Endometrium (tissue), 2 donors: ENCODE results near the gene EIF4E3.

Experiments used
- FAIRE-seq: peaks from 2 replicates; lab custom pipeline; 2012; peaks lifted over from hg19 to GRCh38; lab: Jason Lieb, UNC
- donor health status: control.
- donor health status: control.

The EIF4E3 gene

DNA sequence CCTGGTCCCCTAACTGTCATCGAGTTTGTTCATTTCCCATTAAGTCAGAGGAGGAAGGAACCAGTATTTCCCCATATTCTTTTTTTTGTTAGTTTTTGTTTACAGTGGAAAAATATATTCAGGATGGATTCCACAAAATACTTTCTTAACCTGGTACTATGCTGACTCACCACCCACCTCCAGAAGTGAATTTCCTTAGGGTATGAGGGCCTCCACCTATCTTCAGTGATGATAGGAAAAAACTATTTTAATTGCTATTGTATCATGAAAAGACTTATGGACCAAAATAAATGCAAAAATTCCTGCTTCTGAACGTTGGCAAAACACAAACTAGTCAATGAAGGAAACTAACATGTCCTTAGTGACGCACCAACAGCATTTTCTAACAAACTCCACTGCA lies 77.5 kb downstream of the EIF4E3 start:
- FAIRE-seq: no peak

DNA sequence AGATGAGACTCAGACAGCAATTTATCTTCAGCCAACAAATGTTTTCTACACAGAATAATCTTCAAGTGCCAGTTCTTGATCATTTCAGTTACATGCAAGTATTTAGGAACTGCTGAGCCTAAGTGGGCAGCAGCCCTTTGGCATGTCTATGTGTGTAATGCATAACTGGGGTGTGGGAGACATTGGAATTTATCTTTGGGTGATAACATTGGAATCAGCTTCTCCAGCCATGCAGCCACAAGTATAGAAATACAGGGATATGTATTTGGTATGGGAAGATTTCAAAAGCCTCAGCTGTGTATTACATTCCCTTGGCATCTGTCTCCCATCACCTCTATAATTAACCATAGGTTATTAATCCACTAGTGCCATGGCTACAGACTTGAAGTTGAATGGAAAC lies 78.2 kb downstream of the EIF4E3 start:
- no peak for FAIRE-seq

DNA sequence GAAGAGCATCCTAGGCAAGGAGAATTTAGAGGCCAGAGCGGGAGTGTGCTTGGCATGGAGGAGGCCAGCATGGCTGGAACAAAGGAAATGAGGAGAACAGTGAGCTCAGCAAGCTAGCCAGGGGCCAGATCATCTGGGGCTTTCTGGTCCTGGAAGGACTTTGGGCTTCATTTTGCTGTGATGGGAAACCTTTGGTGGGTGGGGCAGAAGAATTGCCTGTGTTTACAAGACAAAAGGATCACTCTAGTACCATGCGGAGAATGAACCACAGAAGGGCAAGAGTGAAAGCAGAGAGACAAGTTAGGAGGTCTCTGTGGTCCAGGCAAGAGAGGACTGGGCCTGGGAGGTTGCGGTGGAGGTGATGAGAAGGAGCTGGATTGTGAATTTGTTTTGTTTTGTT lies 80.1 kb downstream of the EIF4E3 start:
- no peak for FAIRE-seq

DNA sequence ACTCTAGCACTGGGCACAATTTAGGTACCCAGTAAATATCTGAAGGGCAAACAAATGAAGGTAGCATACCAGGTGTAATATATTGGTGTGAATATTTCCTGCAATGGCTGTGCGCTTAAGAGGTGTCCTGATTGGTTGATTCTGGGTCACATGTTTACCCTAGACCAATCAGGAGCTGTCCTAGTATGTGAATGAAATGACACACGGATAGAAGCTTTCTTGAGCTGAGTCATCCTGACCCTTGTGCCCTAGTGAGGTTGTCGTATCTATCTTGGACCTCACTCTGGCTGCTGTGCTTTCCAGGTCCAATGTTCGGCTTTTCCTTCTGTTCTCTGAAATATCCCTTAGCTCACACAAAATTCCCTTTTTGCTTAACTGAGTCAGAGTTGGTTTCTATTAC lies 83.5 kb downstream of the EIF4E3 start:
- FAIRE-seq: no peak

DNA sequence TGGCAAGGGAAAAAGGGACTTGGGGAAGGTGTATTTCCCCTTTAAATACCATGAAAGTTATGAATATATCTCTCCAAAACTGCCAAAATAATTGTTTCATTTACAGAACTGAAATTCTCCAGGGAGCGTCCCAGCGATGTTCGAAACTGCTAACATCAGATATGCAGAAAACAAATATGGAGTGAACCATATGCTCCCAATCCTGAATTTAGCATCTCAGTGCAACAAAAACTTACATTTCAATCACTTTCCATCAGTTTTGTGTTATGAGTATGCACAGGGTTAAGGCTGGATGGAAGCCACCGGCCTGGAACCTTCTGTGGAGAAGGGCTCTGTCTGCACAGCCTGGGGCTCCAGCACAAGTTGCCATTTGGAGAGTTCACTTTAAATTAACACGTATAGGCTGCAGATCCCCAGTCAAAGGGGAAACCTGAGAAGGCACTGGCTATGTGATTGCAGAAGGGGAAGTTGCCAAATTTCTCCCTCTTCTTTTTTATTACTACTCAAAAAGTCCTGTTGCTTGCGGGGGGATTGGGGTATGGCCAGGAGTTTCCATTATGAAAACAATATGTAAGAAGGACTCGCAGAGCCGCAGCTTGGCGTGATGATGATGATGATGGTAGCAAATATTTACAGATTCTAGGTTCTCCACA lies 84.7 kb downstream of the EIF4E3 start:
- FAIRE-seq: no peak

DNA sequence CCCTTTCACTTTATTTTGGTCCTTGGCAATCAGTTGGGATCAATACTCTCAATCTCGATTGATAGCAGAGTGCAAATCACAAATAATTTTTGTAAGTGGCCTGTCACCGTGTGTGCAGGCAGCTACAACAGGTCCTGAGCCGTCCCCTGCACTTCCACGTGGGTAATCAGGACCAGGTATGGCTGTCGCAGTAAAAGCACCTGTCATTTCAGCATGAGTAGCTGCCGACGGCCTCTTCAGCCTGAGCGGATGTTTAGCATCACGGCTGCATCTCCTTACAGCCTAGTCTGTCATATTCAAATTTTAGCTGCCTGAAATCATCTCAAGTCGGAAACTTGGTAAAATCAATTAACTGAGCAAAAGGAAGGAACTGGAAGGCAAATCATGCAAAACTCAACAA lies 88.7 kb downstream of the EIF4E3 start:
- FAIRE-seq: no peak

DNA sequence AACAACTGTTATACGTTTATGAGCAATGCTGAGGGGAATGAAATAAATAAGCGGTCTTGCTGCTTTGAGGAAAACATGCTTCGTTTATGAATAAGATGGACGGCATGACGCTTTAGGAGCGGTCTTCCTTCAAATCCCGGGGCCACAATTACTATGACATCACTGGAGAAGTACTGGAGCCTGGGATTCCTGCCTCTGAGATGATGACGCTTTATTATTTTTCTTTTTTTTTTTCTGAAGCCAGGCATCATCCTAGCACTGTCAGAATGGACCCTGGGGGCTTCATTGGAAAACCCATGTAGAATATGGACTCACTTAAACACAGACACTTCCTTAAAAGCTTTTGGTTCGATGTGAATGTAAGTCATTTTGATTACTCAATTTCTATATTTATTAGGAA lies 89.2 kb downstream of the EIF4E3 start:
- FAIRE-seq: no peak

DNA sequence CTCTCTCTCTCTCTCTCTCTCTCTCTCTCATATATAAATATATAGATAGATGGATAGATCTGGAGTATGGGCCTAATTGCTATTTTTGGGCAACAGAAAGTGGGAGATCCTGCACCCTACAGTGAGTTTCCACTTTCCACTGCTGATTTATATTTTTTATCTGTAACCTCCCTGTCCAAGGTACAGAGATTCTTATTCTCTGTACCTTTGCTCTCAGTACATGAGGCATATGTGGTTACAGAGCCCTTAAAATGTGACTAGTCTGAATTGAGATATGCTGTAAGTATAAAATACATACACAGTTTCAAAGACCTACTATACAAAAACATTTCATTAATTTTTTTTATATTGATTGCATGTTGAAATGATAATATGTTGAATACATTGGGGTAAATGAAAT lies 90.5 kb downstream of the EIF4E3 start:
- FAIRE-seq: no peak

DNA sequence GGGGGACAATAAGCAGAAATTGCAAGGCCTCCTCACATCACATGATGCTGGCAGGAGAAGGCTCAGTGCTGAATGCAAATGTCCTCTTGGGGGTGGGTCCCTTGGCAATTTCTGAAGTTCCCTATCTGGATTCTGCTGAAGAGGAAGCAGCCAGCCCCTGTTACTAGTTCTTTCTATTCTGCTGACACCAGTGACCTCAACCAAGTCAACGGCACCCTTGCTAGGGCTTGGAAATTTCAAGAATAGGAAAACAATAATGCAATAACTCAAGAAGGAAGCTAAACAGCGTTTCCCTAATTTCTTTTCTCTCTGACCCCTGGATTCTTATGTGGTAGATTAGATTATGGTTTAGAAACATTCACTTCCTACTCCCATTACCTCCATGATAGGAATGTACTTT lies 95.5 kb downstream of the EIF4E3 start:
- no peak for FAIRE-seq

DNA sequence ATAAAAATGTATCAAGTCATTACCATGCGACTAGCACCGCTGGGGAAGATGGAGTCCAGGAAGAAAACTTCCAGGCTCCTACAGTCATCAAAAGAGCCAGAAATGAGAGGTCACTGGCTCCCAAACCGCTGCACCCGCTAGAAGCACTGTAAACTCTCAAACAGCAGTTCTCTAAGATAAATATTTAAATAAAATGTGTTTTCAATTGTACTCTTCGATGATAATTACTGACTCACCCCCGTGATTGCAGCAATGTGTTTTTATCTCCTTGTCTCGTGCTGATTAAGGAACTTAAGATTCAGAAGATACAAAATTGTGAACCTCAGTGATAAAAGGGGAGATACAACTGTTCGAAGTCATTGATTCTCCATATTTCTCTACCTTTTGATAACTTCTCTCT lies 95.9 kb downstream of the EIF4E3 start:
- peak; percentile 90 for FAIRE-seq

DNA sequence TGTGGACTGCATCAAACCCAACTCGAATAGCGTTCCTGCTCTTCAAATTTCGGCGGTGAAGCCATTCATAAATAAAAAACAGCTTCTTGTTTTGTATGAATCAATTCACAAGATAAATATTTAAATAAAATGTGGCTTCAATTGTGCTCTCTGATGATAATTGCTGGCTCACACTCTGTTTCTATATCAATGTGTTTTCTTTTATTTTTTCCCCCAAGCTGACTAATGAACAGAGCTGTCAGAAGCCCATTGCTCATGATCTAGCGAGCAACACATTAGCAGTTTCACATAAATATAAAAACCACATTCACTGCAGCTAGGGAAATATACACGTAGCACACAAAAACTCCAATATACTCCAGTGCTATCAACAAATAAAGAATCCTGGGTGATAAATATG lies 96.7 kb downstream of the EIF4E3 start:
- FAIRE-seq: no peak

DNA sequence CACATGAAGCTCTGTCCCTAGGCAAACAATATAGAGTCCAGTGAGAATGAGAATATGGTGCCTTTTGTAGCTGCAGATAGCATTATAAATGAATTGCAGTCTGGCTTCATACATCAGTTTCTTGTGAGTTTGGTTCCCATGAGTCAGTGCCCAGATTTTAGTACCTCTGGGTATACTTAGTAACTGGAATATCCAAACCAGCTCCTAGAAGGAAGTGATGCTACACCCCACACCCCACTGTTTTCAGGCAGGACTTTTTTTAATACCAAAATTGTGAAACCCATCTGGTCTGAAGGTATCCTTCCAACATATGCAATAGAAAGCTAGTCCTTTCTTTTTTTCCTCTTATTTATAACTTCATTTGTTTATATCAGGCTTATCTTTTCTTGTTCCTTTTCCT lies 99.5 kb downstream of the EIF4E3 start:
- FAIRE-seq: no peak
